Measurements from ENCODE around the gene IMMP2L.
"Not testable (repeated sequence)": the region's sequence is repeated elsewhere in the genome, so short reads cannot be mapped to it uniquely, and the experiment has no call there.

Gene IMMP2L

DNA sequence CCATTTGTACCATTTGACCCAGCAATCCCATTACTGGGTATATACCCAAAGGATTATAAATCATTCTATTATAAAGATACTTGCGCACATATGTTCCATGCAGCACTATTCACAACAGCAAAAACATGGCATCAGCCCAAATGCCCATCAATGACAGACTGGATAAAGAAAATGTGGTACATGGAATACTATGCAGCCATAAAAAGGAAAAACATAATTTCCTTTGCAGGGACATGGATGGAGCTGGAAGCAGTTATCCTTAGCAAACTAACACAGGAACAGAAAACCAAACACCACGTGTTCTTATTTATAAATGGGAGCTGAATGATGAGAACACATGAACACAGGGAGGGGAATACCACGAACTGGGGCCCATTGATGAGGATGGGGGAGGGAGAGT is 310.9 kb downstream of the IMMP2L start:
- DNase-seq: not testable (repeated sequence)

DNA sequence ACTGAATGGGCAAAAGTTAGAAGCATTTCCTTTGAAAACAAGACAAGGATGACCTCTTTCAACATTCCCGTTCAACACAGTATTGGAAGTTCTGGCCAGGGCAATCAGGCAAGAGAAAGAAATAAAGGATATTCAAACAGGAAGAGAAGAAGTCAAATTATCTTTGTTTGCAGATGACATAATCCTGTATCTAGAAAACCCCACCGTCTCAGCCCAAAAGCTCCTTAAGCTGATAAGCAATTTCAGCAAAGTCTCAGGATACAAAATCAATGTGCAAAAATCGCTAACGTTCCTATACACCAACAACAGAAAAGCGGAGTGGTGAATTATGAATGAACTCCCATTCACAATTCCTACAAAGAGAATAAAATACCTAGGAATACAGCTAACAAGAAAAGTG is 312.5 kb downstream of the IMMP2L start:
- not testable (repeated sequence) for DNase-seq

DNA sequence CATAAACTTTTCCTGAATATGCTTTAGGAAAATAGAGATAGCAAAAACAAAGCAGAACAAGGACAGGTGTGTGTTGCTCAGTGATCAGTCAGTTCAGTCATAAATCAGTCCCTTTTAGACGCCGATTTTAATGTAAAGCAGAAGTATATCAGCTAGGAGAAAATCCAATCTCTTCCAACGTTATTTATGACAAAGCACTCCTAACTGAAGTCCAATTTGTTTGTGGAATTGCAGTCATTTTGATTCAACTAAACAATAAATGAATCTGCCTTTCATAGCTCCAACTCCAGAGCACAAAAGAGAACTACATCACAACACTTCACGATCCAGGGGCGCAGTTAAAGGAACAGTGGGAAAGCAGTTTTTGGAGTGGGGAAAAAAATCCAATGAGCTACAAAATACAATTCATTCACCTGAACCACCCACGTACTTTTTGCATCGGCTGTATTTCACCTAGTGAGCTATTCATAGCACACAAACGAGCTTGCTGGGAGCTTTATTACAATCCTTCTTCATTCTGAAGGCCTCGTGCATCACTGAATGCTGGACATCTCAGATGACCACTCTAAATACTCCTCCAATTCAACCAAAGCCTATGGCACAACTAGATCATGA is 320.0 kb downstream of the IMMP2L start:
- no peak for DNase-seq

DNA sequence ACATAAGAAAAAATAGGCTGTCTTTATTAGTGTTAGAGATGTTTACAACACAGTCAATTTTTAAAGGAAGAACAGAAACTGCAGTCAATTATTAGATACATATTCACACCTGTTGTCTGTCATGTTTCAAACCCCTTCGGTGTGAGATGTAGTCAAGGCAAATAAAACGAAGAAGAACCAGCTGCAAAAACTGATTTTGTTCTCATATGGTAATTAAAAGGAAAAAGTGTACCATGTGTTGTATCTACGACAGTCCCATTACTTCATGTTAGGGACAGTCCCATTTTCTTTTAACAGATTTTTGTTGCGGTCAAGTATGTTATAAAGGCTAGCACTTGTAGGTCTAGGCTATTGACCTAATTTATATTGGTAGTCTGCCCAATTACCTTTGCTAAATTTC is 321.9 kb downstream of the IMMP2L start:
- DNase-seq: no peak

DNA sequence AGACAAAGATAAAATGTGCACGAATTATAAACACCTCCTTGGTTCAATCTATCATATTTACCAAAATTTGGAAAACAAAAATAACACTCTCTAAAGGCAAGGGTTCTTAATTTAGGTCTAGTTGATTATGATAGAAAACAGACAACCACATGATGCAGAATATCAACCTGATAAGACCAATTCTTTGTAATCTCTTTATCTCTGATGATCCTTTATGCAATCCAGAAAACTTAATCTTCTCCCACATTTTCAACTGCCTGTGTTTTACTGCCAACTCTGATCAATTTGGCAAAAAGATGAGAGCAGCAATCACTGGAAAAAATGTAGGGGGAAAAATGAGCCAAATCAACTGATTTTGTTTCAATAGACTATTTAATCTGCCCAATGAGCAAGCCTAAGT is 322.9 kb downstream of the IMMP2L start:
- no peak for DNase-seq

DNA sequence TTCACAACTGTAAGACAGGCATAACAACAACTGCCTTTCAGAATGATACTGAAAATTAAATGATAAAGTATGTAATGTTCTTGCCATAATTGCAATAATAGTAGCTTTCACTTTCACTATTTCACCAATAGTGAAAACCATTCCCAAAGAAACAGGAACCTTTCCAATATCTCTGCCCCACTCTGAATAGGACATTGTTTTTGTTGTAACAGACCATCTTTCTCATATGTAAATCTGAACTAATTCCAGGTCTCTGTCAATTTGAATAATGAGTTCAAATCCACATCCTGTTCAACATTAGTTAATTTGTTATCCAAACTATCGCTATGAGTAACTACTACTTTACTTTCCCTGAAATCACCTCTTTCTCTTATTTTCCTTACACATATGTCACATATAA is 323.4 kb downstream of the IMMP2L start:
- DNase-seq: no peak

DNA sequence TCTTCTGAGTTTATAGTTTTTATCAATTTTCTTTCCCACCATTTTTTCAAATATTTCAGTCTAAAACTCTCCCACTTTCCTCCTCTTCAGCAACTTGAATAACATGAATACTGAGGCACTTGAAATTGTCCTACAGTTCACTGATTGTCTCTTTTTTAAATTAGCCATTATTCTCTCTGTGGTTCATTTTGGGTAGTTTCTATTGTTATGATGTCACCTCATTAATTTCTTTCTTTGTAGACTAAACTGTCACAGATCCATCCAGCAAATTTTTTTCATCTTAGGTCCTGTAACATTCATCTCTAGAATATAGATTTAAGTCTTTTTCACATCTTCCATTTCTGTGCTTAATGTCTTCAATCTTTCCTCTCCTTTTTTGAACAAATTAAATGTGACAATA is 326.6 kb downstream of the IMMP2L start:
- no peak for DNase-seq

DNA sequence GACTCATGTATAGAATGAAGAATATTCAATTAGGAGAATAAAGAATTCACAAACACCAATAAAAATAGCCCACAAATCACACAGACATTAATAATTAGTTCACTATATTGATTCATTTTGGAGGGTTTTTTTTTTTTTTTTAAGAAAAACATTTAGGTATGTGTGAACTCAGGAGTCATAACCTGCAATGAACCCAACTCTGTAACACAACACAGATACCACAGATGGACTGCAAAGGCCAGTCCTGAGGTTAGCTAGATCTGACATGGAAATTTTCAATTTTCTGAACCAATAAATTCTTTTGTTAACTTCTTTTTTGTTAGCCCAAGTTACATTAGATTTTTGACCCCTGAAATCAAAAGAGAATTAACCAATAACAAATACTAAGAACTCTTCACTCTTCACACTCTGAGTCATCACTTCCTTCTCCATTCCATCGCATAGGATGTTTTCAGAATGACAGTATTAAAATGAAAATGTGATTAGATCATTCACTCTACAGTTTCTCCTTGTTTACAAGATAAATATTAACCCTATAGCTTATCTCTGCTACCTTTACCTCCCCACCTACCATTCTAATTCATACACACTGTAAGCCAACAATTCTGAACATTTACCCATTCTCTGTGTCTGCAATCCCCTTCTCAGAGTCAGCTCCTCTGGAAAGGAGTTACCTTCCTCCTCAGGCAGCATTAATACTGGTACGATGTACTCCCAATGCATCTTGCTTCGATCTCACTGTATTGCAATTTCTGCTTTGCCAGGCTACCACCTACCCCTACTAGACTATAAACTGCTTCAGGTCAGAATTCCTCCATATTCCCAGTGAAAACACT is 329.8 kb downstream of the IMMP2L start:
- DNase-seq: no peak

DNA sequence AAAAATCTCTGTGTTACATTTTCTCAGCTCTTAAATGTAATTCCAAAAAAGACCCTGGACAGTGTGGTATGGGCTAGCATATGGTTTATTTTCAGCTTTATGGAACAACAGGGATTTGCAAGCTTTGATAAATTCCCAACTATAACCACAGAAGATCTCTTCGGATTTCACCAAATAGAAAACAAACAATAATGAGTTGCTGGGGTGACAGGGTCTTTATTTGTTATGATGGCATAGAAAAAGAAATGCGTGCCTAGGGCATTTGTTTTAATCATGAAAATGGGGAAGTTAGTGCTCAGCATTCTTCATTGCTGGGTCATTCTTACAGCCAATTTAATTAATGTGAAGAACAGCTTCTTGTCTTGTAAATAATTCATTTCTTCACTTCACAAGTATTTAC is 332.4 kb downstream of the IMMP2L start:
- no peak for DNase-seq

DNA sequence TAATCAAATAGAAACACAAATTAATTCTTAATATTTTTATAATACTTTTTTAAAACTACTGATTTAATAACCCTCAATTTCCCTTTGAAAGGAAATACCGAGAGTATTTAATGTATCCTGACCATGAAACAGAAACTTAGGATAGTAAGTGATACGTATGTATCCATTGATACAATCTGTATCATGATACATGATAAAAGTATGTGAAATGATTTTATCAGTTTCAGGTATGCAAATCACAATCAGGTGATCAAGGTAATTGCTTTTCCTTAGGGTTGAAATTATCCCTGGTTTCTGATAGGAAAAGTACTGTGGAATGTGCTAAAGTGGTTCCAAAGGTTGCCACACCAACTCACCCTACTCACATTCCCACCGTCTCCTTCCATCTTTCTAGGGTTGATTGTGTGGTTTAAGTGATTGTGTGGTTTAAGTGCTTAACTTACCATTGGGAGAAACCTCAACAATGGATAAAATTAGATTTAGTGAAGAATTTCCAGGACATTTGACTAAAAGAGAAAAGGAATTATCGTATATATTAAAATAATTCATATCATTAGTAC is 333.0 kb downstream of the IMMP2L start:
- DNase-seq: no peak

DNA sequence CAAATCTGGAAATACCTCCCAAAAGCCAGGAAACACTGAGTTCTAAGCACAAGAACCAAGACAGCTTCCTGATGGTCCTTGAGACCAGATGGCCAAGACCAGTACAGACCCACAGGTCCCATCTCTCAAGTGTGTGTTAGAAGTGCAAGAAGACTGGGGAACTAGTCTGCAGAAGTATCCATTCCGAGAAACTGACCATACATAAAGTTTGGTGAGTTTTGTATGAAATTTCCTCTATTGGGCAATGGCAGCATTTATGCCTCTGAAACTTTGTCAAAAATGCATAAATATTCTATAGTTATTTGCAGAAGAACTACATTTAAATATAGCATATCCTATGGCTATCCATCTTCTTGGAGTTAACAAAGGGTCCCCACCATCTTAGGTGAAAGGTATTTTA is 333.9 kb downstream of the IMMP2L start:
- DNase-seq: no peak

DNA sequence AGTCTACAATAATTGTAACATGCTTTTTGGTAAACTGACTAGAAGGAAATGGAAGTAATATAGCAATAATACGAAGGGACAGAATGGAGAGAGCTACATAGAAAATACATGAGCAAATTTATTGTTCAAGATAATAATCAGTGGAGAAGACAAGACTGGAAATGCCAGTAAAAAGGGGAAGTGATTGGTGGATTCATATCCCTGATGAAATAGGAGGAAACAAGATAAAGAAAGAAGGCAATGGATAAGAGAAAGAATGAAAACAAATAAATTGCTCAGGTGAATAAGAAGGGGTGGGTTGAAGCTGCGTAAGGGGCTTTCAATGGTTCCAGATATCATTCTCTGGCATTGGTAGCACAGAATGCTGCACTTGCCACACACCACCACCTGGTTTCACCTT is 335.5 kb downstream of the IMMP2L start:
- no peak for DNase-seq

DNA sequence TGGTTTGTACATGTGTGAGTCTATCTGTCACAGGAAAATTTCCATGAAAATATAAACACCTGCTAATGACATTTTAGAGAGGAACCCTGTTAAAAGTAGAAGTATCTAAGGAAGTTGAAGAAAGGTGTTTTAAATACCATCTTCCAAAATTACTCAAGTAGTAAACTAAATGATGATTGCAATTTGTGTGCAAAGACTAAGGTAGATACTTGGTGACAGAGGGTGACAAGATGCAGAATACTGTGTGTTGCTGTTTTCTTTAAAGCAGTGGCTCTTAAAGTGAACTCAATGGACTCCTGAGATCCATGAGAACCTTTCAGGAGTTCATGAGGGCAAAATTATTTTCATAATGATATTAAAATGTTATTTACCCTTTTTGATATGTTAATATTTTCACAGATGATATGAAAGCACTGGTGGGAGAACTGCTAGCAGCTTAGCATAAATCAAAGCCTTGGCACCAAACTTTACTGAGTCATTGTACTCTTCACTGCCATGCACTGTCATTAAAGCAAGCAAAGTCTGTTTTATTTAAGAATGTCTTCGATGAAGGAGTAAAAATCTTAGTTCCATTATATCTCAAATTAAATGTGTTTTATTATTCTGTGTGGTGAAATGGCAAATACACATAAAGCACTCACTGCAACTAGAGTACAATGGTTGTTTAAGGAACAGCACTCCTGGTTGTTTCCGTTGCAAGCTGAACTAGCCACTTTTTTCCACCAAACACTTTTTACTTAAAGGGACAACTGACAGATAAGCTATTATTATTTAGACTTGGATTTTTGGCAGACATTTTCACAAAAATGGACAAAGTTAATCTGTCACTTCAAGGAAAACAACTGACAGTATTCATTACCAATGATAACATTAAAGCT is 337.7 kb downstream of the IMMP2L start:
- DNase-seq: no peak

DNA sequence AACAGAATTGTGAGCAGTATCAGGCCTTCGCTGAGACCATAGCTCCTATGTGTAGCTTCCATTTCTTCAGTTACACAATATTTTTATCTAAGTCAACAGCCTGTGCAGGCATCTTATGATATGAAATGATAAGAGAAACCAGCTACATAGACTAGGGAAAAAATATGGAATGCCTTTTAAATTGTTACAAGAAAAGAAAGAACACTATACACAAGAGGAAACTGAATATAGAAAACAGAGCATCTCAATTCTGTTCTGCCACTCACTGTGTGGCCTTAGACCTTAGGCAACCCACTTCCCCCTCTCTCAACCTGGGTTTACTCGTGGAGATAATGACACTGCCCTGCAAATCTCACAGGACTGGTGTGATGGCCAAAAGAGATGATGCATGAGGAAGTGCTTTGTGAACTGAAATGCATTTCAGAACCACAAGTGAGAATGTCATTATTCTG is 338.5 kb downstream of the IMMP2L start:
- no peak for DNase-seq

DNA sequence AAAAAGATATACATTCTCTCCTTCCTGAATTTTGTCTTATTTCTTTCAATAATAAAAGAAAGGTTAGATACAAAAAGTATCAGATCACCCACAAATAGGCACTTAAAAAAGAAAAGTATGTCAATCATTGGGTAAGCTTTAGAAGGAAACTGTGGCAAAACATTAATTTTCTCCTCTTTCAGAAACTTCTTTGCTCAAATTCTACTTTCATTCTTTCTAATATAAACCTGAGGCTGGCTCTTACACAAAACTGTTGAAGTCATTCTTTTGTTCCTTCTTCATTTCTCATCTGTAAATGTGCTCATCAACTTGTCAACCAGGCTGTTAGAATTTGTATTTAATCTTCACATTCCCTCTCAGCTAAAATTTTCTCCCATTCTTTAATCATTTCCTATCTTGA is 346.7 kb downstream of the IMMP2L start:
- DNase-seq: no peak

DNA sequence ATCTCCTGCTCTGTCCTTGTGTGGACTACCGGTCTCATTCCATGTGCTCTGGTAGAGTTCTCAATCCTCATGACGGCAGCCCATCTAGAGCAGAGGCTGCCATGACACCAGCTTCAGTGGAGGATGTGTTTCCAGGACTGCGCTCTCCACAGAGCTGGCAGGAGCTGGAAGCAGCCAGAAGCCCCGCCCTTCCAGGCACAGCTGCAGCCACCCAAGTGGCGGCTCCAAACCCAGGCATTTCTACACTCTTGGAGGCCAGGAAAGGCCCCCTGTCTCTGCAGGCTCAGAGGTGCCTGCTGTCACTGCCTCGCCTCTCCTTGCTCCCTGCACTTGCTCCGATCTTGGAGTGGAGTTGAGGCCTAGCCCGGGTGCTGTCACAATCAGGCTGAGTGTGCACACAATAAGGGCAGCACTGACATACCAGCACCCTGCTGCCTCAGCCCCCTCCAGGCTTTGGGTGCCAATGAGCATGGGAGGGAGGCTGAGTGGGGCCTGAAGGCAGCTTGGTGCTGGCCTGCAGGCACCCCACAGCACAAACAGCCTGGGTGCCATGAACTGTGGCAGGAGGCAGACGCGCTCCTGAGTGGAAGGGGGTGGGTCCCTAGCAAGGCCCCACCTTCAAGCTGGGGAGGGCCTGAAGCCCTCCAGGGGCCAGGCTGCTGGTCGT is 349.3 kb downstream of the IMMP2L start:
- DNase-seq: no peak

DNA sequence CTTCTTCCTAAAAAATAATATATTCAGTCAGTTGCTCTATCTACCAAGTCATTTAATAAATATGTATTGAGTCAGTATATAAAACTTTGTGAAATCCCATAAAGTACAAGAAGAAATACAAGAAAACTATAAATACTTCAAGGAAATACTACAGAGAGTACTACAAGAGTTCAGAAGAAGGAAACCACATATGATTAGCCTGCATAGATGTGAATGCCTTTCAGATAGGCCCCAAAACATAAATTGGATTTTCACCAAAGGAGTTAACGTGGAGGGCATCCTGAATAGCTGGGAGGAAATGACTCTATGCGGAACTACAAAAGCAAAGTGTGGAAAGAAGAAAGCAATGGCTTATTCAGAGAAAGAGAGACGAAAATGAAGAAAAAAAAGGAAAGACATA is 351.3 kb downstream of the IMMP2L start:
- no peak for DNase-seq

DNA sequence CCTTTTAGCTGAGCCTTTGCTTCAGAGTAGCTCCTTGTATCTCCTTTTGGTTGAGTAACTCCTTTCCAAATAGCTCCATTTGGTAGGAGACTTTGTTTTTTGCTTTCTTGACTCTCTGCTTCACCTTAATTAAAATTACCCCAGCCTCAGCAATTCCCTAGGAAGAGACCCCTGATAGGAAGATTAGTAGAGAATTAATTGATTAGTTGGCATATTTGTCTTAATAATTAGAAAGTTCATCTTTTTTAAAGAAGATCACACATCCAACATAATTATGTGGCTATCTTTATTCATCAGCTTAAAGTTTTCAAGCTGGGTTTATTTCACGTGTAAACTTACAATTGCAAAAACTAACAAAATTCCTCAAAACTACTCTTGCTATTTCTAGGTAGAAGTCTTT is 352.2 kb downstream of the IMMP2L start:
- no peak for DNase-seq

DNA sequence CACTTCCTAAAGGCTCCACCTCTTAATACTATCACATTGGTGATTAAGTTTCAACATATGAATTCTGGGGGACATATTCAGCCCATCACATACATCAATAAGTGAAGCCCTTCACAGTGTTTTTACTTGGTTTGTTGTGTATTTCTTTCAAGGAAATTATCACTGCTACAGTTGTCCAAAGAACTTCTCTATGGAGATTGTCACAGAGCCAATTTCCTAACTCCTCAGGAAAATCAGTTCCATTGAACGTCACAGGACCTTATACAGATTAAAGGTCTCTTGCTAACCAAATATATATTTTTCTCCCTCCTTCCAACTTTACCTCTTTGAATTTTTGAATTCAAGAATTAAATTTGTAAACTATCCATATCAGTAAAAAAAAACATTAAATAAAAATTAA is 357.0 kb downstream of the IMMP2L start:
- no peak for DNase-seq

DNA sequence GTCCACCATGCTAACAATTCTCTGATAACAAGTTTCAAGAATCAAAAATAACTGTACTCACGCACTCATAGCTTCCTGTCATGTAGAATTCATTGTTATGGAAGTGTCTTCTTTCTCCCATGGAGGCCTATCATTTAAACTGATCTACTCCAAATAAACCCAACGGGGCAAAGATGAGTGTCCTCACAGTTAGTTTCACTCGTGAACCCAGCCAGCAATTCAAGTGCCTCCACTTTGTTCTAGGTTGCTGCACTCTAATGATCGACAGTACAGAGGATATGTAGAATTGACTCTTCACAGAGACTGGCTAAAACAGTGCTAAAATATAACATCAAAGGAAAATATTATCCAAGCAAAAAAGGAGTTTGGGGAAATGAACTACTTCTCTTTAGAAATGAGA is 360.0 kb downstream of the IMMP2L start:
- DNase-seq: no peak

DNA sequence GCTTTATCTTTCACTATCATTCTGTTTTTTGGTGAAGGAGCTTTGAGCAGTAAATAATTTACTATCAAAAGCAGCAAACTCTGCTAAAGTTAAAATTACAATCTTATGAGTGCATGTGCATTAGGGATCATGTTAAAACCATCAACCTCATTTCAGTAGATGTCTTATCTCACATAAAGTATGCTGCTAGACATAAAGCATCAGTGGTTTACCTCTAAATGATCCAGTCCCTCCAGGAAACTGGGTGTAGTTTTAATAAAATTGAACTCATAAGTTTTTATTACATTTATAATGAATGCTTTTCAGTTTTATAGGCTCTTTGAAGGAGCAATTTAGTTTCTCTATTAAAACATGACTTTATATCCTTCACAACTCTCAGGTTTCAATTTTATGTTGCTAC is 362.6 kb downstream of the IMMP2L start:
- DNase-seq: no peak

DNA sequence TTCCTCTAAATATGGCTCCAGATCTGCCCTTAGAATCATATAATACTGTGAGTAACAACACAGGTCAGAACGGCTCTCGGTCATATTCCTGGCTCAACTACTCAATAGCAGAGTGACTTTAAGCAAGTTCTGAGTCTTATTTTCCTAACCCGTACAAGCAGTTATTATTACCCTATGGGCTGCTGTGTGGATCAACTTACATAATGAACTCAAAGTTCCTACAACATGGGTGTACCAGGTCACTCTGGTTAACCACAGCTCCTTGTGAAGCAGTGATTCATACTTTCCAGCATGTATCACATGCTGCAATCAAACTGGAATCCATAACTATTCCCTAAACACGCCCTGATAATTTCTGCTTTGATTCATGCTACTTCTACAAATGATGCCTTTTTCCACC is 364.0 kb downstream of the IMMP2L start:
- no peak for DNase-seq

DNA sequence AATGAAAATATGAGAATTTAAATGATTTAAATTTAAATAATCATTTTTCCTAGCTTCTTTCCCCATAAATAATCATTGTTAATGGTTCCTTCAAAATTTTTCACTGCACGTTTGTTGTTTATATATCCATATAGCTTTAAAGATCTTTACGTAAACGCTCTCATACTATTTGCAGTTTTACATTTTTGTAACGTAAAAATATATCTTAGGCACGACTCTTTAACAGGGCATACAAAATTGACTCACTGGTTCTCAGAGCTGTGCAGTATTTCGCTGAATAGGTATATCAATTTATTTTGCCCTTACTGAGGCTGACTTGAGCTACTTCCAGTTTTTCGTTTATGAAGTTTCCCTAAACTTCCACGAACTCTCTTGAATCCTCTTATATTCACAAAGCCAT is 365.6 kb downstream of the IMMP2L start:
- no peak for DNase-seq

Measured in GDM1 (cell line).